Measurements from ENCODE around the gene TOX2.

The TOX2 gene

GRCh38 chr20:43959079-43959919, 44.6 kb downstream of the TOX2 start:
- TF ChIP-seq EGR2 (tag by site-specific recombination; IDR thresholded peaks at IDR 0.05; ENCODE audit: low read depth): no peak
- no peak for TF ChIP-seq ZBTB48 (tag by site-specific recombination; IDR thresholded peaks at IDR 0.05)
- no peak for TF ChIP-seq ZNF777 (tag by site-specific recombination; IDR thresholded peaks at IDR 0.05; ENCODE audit: borderline replicate concordance)
- TF ChIP-seq ZNF292 (tag by site-specific recombination; IDR thresholded peaks at IDR 0.05; ENCODE audit: borderline replicate concordance, low read depth): no peak
- Histone ChIP-seq H3K36me3 (ENCODE audit: control insufficient read depth in 2 of 2, insufficient read depth in 1 of 2, low read length in 2 of 2) (no peaks in the 10 kb centered on the region), H3K4me1 (ENCODE audit: control insufficient read depth, insufficient read depth, low read length) (peaks cover 5% of the 10 kb centered on the region; the same call in 1 of the 2 replicates), H3K4me3 (ENCODE audit: low read depth, low read length) (no peak overlapping the region), H3K9me3 (ENCODE audit: control insufficient read depth, insufficient read depth, low read depth, low read length) (no peaks in the 10 kb centered on the region), H3K27ac (ENCODE audit: extremely low read depth, low read depth, low read length) (no peak overlapping the region)
- CTCF ChIA-PET: interaction anchor here (0.6 kb wide), 1 partner anchor 15 kb away, joined by 3 read pairs; no protein-coding TSS in a partner anchor
- POLR2A ChIA-PET: no interaction called here

GRCh38 chr20:43959920-43960227, 45.2 kb downstream of the TOX2 start:
- Histone ChIP-seq H3K4me3 (ENCODE audit: low read depth, low read length) (no peak overlapping the region), H3K36me3 (ENCODE audit: control insufficient read depth in 2 of 2, insufficient read depth in 1 of 2, low read length in 2 of 2) (no peaks in the 10 kb centered on the region), H3K9me3 (ENCODE audit: control insufficient read depth, insufficient read depth, low read depth, low read length) (no peaks in the 10 kb centered on the region), H3K27ac (ENCODE audit: extremely low read depth, low read depth, low read length) (no peak overlapping the region), H3K4me1 (ENCODE audit: control insufficient read depth, insufficient read depth, low read length) (peaks cover 5% of the 10 kb centered on the region; the same call in 1 of the 2 replicates)
- TF ChIP-seq PBX3 (CRISPR knock-in tag; IDR thresholded peaks at IDR 0.05): no peak
- no peak for TF ChIP-seq ZNF133 (tag by site-specific recombination; IDR thresholded peaks at IDR 0.05)
- no peak for TF ChIP-seq HOXC10 (CRISPR knock-in tag; IDR thresholded peaks at IDR 0.05)
- TF ChIP-seq ZSCAN4 (tag by site-specific recombination; IDR thresholded peaks at IDR 0.05): no peak
- TF ChIP-seq FEZF1 (tag by site-specific recombination; IDR thresholded peaks at IDR 0.05): no peak
- no peak for TF ChIP-seq ZNF843 (tag by site-specific recombination; IDR thresholded peaks at IDR 0.05)
- no peak for TF ChIP-seq ZNF776 (tag by site-specific recombination; IDR thresholded peaks at IDR 0.05; ENCODE audit: borderline replicate concordance)
- no peak for TF ChIP-seq ZNF214 (tag by site-specific recombination; IDR thresholded peaks at IDR 0.05; ENCODE audit: borderline replicate concordance)
- no peak for TF ChIP-seq ZNF426 (tag by site-specific recombination; IDR thresholded peaks at IDR 0.05)
- no peak for TF ChIP-seq YY2 (tag by site-specific recombination; IDR thresholded peaks at IDR 0.05)
- TF ChIP-seq ZNF10 (tag by site-specific recombination; IDR thresholded peaks at IDR 0.05): no peak
- CTCF ChIA-PET: interaction anchor here (0.6 kb wide), 1 partner anchor 16 kb away, joined by 3 read pairs; no protein-coding TSS in a partner anchor
- POLR2A ChIA-PET: no interaction called here

GRCh38 chr20:43960231-43960630, 45.6 kb downstream of the TOX2 start:
- Histone ChIP-seq H3K9me3 (ENCODE audit: control insufficient read depth, insufficient read depth, low read depth, low read length) (no peaks in the 10 kb centered on the region), H3K4me1 (ENCODE audit: control insufficient read depth, insufficient read depth, low read length) (peaks cover 1% of the 10 kb centered on the region; the same call in 1 of the 2 replicates), H3K27ac (ENCODE audit: extremely low read depth, low read depth, low read length) (no peak overlapping the region), H3K36me3 (ENCODE audit: control insufficient read depth in 2 of 2, insufficient read depth in 1 of 2, low read length in 2 of 2) (no peaks in the 10 kb centered on the region), H3K4me3 (ENCODE audit: low read depth, low read length) (no peak overlapping the region)
- ChIA-PET CTCF (interaction anchor here (0.6 kb wide), 1 partner anchor 16 kb away, joined by 3 read pairs; no protein-coding TSS in a partner anchor), POLR2A (no interaction called here)
- TF ChIP-seq SCRT2 (tag by site-specific recombination; IDR thresholded peaks at IDR 0.05) (peak; percentile 33; the same call in 1 of the 2 replicates), ZNF169 (tag by site-specific recombination; IDR thresholded peaks at IDR 0.05) (no peak)

Measured in HEK293 (cell line).